NCI-H2227 (cell line): Measurements from ENCODE around the gene ATF7.
"Not testable (repeated sequence)": the region's sequence is repeated elsewhere in the genome, so short reads cannot be mapped to it uniquely, and the experiment has no call there.

Experiments used
- DNase-seq: peaks from one replicate; lab custom pipeline; 2025; ENCODE audit not compliant: unreplicated experiment; lab: John Stamatoyannopoulos, UW

ATF7 gene

GRCh38 chr12:53568809-53569557, 57.2 kb downstream of the ATF7 start:
- DNase-seq: no peak

- no peak for DNase-seq
Observed at GRCh38 chr12:53567961-53568808, 58.0 kb downstream of the ATF7 start.

DNA sequence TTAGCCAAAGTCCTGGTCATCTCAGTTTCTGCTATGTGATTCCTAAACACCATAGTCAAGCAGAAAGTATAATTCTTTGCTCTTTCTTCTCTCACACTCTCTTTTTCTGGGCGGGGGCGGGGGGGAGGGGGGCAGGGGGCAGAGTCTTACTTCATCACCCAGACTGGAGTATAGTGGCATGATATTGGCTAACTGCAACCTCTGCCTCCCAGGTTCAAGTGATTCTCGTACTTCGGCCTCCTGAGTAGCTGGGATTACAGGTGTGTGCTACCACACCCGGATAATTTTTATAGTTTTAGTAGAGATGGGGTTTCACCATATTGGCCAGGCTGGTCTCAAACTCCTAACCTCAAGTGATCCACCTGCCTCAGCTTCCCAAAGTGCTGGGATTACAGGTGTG, 60.8 kb downstream of the ATF7 start:
- DNase-seq: not testable (repeated sequence)

DNA sequence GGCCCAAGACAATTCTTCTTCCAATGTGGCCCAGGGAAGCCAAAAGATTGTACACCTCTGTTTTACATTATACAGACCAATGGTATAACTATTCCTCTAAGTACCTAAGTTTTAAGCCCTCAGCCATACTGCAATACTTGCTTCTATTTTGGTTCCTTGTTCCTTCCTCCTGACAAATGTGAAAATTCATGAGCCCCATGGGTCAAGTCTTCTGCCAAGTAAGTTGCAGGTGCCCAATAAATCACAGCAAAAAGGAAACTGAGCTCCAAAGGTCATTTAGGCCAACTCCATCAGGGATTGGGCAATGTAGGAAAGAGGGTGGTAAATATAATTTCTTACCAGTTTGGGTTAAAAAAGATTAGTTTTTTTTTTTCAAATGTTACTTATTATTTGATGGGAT, 61.2 kb downstream of the ATF7 start:
- no peak for DNase-seq

DNA sequence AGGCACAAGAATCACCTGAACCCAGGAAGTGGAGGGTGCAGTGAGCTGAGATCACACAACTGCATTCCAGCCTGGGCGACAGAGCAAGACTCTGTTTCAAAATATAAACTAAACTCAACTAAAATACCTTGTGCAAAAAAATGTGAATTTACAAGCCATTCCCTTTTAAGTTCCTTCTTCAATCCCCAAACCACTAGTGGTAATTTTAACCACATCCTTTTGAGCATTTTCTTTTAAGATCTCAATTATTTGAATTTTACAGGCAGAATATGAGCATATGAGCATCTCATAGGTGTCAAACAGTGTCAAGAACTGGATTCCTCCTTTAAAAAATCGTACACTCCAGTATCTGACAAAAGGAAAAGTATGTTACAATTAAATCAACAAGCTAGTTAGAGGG, 61.9 kb downstream of the ATF7 start:
- DNase-seq: no peak

GRCh38 chr12:53563452-53564028, 62.6 kb downstream of the ATF7 start:
- no peak for DNase-seq

DNA sequence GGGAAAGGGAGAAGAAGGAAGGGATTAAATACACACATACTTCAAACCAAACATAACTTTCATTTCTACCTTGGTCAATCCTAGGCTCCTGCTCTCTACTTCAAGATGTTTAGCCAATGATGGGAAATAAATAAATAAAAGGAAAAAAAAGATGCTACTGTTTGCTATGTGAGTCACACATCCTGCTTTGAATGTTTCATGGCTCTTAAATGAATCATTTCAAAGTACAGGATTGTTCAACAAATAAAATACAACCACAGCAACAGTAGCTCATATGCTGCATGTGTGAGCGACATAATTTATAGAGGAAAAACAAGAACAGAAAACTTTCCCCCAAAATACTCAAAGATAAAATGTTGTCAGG, 64.6 kb downstream of the ATF7 start:
- DNase-seq: no peak

DNA sequence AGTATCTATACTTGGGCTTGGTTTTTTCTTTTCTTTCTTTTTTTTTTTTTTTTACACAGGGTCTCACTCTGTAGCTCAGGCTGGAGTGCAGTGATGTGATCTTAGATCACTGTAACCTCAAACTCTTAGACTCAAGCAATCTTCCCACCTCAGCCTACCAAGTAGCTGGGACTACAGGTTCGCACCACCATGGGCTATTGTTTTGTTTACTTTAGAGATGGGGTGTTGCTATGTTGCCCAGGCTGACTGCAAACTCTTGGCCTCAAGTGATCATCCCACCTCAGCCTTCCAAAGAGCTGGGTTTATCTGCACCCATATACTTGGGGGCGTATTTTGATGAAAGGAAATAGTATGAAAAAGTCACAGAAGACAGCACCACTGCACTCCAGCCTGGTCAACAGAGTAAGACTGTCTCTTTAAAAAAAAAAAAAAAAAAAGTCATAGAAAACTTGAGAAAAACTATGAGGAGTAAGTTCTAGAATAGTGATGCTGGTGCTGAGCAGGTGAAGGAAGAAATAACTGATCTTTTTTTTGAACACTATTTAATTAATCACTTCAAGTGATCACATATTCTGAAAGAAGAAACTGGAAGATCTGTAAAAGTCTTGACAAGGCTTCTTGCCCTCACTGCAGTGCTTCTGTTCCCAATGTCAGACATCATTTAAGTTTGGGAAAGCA, 65.1 kb downstream of the ATF7 start:
- DNase-seq: no peak

- no peak for DNase-seq
Observed at GRCh38 chr12:53560351-53560750, 65.8 kb downstream of the ATF7 start.

GRCh38 chr12:53558631-53559030, 67.6 kb downstream of the ATF7 start:
- no peak for DNase-seq

DNA sequence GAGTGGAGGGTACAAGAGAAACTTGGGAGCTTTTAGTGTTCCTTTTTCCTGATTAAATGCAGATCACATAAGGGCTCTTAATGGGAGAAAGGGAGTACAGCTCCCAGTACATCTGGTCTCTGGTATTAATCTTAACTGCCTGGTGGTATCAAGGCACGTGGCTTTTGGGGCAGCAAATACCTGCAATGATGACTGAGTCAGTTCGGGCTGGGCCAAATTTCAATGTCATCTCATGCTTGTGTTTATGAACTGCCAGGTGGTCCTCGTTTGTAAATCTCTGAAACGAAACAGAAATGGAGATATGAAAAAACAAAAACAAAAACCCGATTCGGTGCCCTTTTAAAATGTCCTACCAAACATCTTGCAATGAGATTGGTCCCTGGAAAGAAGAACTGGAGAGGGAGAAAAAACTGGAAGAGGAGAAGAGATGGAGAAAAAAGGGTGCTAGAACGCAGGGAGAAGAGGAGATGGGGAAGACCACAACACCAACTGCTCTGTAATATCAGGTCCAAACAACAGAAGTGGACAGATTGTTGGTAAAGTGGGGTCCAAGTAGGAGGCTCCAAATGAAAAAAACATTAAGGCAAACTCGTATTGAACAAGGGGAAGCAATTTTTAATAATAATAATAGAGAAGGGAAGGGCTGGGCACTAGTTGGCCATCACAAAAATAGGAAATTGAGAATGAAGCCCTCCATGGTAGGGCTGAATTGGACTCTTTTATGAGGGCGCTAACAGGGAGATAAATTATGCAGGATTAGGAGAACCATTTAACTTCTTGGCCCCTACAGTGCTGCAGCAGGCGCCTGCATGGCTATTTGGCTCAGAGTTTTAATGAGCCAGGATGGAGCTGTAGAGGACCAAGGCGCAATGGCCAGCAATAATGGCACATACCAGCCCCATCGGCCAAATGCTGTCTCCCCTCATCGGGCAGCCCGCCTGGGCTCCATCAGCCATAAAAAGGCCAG, 73.5 kb downstream of the ATF7 start:
- no peak for DNase-seq

GRCh38 chr12:53551889-53552291, 74.3 kb downstream of the ATF7 start:
- no peak for DNase-seq

DNA sequence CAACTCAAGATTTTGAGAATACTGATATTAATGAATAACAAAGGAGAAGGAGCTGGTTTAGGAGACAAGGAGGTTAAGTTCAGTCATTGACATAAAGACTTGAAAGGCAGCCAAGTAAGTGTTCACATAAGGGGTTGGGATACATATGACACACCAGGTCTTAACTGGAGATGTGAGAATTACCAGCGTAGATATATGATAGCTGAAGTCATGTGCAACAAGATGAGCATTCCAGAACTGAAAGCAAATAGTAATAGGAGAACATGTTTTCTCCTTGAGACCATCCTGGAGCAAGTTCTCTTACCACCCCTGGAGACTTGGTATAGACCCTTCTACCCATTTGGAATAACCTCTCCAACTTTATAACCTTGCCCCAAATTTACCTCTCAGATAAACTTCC, 75.6 kb downstream of the ATF7 start:
- no peak for DNase-seq

GRCh38 chr12:53550131-53550530, 76.1 kb downstream of the ATF7 start:
- DNase-seq: not testable (repeated sequence)

DNA sequence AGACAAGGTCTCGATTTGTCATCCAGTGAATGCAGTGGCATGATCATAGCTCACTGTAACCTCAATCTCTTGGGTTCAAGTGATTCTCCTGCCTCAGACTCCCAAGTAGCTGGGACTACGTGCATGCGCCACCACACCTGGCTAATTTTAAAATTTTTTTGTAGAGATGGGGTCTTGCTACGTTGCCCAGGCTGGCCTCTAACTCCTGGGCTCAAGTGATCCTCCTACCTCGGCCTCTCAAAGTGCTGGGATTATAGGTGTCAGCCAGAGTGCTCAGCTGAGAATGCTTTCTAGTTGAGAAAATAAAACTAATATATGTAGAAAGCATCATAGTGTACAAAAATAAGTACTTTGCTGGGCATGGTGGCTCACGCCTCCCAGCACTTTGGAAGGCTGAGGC, 77.8 kb downstream of the ATF7 start:
- DNase-seq: not testable (repeated sequence)

DNA sequence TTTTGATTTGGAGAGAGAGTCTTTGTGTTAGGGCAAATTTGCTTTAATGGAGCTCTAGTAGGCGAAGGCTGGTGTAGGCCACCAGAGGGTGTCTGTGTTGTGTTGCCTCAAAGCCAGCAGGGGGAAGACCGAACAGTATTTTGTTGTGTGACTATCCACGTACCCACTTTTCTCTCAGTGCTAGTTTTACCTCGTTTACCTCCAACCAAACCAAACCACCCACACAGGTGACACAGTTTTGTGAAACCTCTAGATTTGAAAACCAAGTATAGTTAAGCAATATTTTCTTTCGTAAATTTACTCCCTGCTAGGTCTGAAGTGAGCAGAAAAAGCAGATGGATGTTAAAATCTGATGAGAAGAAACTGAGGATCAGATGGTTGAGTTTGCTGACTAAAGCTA, 82.6 kb downstream of the ATF7 start:
- peak; percentile 57 for DNase-seq

GRCh38 chr12:53539526-53539925, 86.7 kb downstream of the ATF7 start:
- no peak for DNase-seq

- DNase-seq: peak; percentile 43
Observed at GRCh38 chr12:53538209-53538689, 87.9 kb downstream of the ATF7 start.

DNA sequence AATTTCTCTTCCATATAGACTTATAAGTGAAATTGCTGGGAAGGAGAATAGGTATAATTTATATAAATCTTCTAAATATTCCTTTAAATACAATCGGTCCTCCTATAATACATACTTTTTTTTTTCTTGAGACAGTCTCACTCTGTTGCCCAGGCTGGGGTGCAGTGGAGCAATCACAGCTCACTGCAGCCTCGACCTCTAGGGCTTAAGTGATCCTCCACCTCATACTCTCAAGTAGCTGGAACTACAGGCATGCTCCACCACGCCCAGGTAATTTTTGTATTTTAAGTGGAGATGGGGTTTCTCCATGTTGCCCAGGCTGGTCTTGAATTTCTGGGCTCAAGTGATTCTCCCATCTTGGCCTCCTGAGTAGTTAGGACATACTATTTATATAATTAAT, 89.2 kb downstream of the ATF7 start:
- no peak for DNase-seq

GRCh38 chr12:53533471-53533870, 92.7 kb downstream of the ATF7 start:
- no peak for DNase-seq
